Non-pigmented ciliary epithelial cell (primary cell): Measurements from ENCODE around the gene PITX1.

Experiments used
- DNase-seq: peaks from one replicate; pipeline ENCODE4 v3.0.0-alpha.2; 2010; ENCODE audit warnings: low read depth

Gene PITX1

DNA sequence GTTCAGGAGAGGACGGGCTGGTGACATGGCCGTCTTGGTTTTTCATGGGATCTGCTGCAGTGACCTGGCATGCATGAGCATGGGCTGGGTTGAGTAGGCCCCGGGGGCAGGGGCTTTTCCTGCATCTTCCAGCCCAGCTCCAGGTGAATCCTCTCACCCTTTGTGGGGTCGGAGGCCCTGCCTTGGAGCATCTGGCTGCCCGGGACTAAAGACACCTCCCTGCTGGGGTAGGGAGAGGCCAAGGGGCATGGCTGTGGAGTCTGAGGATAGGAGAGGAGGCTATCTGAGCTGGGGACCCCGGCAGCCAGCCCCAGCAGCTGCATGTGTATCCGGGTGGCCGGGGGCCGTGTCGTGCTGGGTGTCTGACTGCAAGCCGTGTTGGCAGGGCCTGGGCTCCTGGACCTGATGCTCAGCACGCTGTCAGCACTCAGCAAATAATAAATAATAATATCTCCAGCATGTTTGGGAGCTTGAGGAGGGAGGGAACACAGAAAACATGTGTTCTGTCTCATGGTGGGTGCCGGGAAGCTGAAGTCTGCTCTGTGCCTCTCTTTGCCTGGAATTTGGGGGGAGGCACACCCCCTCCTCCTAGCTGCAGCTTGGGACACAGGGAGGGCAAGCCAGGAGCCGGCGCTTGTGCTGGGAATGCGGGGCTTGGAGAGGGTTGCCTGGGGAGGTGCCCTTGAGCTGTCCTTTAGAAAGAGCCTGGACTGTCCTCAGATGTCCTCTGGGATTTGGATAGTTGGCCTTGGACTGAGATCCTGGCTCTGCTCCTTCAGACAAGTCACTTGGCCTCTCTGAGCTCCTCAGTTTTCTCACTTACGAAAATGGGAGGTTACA, 28.4 kb upstream of the PITX1 start:
- DNase-seq, result no peak

GRCh38 chr5:135061001-135061400, 27.0 kb upstream of the PITX1 start:
- no peak for DNase-seq

GRCh38 chr5:135060021-135060420, 26.0 kb upstream of the PITX1 start:
- DNase-seq, result no peak

DNA sequence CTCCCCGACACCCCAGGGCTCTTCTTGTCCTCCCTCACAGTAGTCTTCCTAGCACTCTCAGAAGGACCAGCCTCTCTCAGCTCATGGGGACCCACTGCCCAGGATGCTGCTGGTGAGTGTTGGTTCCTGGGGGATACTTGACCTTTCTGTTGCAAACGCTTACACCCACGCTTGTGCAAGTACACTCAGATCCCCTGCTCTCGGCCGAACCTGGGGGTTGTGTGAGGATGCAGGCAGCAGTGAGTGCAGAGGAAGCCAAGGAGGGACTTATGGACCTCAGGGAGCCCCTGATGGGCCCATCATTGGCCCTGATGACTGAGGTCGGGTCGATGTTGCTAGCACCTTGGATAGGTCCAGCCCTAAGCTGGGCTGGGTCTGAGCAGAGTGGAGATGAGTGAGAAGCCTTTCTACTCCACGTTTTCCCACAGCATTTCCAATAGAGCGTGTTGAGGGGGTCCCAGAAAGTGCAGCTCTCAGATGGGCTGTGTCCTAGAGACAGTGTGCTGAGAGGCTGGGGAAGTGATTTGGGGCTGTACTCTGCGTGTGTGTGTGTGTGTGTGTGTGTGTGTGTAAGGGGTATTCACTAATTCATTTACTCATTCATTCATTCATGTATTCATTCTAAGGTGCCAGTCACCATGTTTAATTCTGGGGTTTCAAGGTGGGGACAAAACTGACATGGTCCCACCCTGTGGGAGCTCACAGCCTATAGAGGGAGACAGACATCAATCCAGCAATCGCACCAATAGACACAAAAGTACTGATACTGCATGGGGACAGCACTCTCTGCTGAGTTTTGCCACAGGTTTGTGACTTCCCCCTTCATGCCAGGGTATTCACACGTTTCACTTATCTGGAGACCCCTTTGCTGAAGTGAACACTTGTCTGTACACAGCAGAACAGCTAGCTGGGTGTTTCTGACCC, 25.2 kb upstream of the PITX1 start:
- no peak for DNase-seq

GRCh38 chr5:135058331-135058732, 24.3 kb upstream of the PITX1 start:
- no peak for DNase-seq

DNA sequence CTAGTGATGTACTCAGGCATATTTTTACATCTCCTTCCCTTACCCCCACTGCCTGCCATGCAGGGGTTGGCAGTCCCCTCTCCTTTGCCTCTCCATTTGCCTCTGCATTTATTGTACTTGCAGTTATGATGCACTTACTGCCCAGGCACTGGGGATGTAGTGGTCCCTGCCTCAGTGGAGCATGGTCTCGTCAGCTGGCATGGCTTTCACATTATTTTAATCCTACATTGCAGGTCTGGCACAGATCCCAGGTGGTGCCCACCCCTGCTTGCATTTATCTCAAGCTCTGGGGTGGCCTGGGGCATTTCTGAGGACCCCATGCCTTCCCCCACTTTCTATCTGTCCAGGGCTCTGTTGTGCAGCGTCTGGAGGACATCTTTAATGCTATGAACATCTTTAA, 23.2 kb upstream of the PITX1 start:
- DNase-seq, result no peak

- no peak for DNase-seq
Observed at GRCh38 chr5:135056316-135057030, 22.4 kb upstream of the PITX1 start.

DNA sequence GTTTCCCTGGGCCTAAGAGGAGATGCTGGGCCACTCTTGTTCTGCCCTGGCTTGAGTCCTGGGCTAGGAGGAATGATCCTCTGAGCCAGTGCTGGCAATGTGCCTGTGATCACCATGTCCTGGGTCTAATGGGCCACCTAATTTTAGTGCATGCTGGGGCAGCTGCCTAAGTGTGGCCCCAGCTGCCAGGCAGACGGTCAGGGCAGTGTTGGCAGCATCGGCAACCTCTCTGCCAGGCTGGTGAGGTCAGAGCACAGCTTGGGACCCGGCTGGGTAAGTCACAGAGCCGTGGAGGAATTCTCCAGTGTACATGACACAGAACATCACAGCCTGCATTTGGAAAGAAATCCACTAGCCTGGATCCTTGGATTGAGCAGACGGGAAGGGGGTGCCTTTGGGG, 21.4 kb upstream of the PITX1 start:
- DNase-seq, result no peak

- DNase-seq, result no peak
Observed at GRCh38 chr5:135054546-135054945, 20.5 kb upstream of the PITX1 start.

DNA sequence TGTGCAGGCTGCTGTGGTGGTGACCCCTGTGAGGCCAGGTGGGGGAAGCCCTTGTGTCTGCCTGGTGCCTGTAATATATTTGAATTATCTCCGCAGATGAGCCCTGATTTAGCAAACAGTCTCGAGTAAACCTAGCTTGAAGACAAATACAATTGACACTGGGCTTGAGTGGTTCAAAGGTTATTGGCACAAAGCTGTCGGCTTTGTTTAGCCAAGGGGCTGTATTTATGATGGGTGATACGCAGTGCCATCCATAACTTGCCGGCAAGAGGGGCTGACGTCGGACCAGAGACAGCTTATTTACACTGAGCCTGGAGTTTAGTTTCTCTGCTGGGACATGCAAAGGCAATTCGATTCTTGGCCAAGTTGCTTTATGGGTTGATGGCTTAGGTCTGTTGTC, 20.0 kb upstream of the PITX1 start:
- no peak for DNase-seq

DNA sequence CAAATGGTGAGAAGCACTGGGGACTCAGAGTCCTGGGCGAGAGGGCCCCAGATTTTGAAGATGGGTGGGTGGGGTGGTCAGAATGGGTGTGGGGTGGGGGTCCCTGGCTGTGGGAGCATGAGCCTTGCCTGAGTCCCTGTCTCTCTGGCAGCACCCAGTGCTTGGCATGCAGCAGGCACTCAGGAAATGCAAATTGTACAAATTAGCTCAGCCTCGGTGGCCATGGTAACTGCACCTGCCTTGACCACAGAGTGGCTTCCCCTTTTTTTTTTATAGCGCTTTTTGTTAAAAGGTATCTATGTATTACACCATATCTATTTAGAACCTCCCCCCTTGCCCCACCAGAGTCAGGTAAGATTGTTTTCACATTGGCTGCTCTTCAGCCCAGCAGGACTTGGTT, 19.2 kb upstream of the PITX1 start:
- DNase-seq, result no peak

- no peak for DNase-seq
Observed at GRCh38 chr5:135052511-135053145, 18.6 kb upstream of the PITX1 start.

DNA sequence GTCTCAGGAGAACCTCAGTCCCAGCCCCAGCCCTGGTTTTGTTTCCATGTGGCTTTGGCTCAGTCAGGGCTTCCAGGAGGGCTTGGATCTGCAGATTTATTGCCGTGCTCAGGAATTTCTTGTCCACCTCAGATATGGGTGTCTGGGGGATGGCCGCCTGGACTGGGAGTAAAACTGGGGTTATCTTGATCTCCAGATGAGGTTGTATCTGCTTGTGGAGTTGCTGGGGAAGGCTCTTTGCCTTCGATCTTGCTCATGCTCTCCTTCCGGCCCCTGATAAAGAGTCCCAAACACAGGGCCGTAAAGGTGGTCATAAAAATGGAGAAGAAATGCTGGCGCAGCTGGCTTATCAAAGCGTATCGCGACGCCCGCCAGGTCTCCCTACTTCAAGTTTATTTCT, 17.8 kb upstream of the PITX1 start:
- no peak for DNase-seq

GRCh38 chr5:135051399-135051798, 17.4 kb upstream of the PITX1 start:
- no peak for DNase-seq

- no peak for DNase-seq
Observed at GRCh38 chr5:135050244-135050767, 16.3 kb upstream of the PITX1 start.

DNA sequence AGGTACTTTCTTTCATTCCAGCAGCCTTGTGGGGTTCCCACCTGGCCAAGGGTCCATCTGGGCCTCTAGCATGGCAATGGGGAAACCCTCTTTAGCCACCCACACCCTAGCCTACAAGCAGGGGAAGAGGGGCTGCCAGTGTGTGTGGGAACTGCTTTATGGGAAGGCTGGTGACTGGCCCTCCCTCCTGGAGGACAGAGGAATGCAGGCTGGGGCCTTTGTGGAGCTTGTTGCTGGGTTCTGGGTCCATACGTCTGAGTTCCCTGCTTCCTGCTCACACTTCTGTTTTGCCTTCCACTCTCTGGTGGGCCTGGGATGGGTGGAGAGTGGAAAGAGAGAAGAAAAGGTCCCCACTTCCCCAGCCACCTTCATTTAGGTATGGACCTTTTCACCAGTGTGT, 14.9 kb upstream of the PITX1 start:
- no peak for DNase-seq

- DNase-seq, result no peak
Observed at GRCh38 chr5:135048286-135048685, 14.3 kb upstream of the PITX1 start.

- DNase-seq, result no peak
Observed at GRCh38 chr5:135047347-135047695, 13.3 kb upstream of the PITX1 start.

DNA sequence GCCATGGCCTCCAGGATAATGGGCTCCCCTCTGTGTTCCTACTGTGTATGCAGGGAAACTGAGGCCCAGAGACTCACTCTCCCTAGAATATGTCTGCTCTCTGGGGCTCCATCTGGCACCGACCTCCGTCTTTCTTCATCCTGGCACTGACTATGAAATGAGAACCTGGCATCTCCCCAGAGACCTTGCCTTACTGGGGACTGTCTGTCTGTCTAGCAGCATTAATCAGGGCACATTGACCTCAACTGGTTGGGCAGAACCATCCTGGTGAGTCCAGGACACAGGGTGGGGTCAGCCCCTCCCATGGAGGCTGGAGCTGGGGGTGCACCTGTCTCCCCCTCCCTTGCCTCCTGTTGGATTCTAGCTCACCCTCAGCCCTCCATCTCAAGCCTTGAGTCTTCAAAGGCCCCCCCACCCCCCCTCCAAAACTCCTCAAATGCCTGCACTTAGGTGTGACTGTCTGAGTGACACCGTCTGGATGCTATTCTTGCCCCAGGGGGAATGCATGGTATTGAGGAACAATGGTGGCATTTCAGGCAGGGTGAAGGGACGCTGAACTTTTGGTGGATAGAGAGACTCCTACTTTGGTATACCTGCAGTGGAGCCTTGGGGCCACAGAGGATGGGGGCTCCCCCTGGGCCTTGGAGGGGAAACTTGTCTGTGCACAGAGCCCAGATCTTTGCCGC, 12.8 kb upstream of the PITX1 start:
- no peak for DNase-seq

DNA sequence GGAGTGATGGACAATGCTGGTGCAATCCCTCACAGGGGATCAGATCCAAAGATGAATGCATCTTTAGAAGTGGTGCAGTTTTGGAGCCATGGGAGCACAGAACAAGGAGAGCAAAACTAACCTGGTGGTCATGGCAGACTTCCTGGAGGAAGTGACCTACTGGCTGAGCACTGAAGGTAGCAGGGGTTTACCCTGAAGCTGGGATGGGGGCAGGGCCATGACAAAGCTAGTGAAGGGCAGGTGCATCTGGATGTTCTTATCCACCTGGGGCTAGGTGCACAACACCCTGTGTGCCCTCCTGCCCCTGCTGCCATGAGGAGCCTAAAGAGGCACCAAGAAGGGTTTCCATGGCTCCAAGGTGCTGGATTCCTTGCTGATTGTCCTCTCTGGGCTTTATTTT, 11.5 kb upstream of the PITX1 start:
- DNase-seq, result no peak

DNA sequence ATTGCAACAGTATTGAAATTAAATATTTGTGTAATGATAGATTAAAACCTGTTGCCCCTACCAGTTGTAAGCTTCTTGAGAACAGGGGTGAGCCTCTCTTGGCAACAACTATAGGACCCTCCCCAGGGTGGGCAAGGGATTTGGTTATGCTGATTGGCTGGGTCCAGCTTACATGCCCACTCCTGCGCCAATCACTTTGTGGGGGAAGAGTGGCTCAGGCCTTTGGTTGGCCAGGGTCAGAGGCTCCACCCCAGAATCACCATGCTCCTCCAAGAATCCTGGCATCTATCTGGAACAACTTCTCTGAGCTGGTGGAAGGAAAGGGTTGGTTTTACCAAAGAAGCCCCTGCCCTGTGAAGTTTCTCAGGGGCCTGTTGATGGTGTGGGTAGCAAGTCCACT, 8.6 kb upstream of the PITX1 start:
- DNase-seq, result no peak
